Gastroesophageal sphincter (tissue), 4 donors: ENCODE data around the gene NOL4L. TPM values are rescaled to one million over a fixed set of nuclear protein-coding genes. Genes with fewer than 3 reads are reported as not detected.

Experiments used
- ATAC-seq: fragments of 150-250 bp; one replicate; pipeline ENCODE4 v1.9.1; 2016; ENCODE audit warnings: mild to moderate bottlenecking, moderate library complexity
- H3K27ac ChIP-seq, 4 donors: fragments of 200-600 bp; sonication (generic) in 3 of 4; 1 replicate in 3 of 4; 2 replicates in 1 of 4; pipeline ENCODE4 v1.5.1; 2016 to 2019
- H3K27me3 ChIP-seq: fragments of 200-600 bp; sonication (generic); one replicate; pipeline ENCODE4 v1.5.1; 2019
- H3K36me3 ChIP-seq, 2 donors: fragments of 200-600 bp; sonication (generic); one replicate each; pipeline ENCODE4 v1.5.1; 2019; ENCODE audit warnings: control low read depth in 1 of 2
- H3K4me1 ChIP-seq, 3 donors: fragments of 200-600 bp; sonication (generic); 1 replicate in 2 of 3; 2 replicates in 1 of 3; pipeline ENCODE4 v1.5.1; 2016 to 2019; ENCODE audit warnings: control low read depth in 2 of 3
- H3K4me3 ChIP-seq, 2 donors: fragments of 200-600 bp; sonication (generic); one replicate each; pipeline ENCODE4 v1.5.1; 2019; ENCODE audit warnings: mild to moderate bottlenecking in 1 of 2, moderate library complexity in 1 of 2
- H3K9me3 ChIP-seq, 3 donors: fragments of 200-600 bp; sonication (generic); one replicate each; pipeline ENCODE4 v1.5.1; 2017 to 2019; ENCODE audit warnings: control low read depth in 2 of 3
- EP300 ChIP-seq: sonication (generic); formaldehyde crosslinking; IDR thresholded peaks from one replicate; pipeline ENCODE4 v1.6.1; 2017; ENCODE audit warnings: antibody characterized with exemption, mild to moderate bottlenecking
- POLR2A ChIP-seq, 2 donors: fragments of 450-650 bp; IDR thresholded peaks; one replicate each; pipeline ENCODE4 v1.6.1; 2017; ENCODE audit warnings: antibody characterized with exemption in 2 of 2, mild to moderate bottlenecking in 2 of 2, moderate library complexity in 1 of 2
- POLR2AphosphoS5 ChIP-seq: sonication (generic); formaldehyde crosslinking; IDR thresholded peaks from one replicate; pipeline ENCODE4 v1.6.1; 2017; ENCODE audit warnings: antibody characterized with exemption
- WGBS, 2 donors: methylation state at CpG; one replicate each; pipeline ENCODE4 v1.1.5; 2018; ENCODE audit warnings: low coverage in 1 of 2; 5-methylcytosine and 5-hydroxymethylcytosine counted together
- total RNA-seq, 4 donors: library from RNA; depleted of rRNA; stranded (reverse); fragments of >200 nt; gene quantifications; one replicate each; pipeline ENCODE4 v1.1.0, GENCODE V29; 2016
- TF ChIP-seq, protein P1 (sequence below), 4 experiments: fragments of 200-600 bp in 2 of 4; fragments of 450-650 bp in 2 of 4; sonication (generic) in 1 of 4; IDR thresholded peaks; one replicate each; pipeline ENCODE4 v1.5.1; 2017 to 2019; ENCODE audit warnings: antibody characterized with exemption in 4 of 4, mild to moderate bottlenecking in 2 of 4, moderate library complexity in 2 of 4

The NOL4L gene
- total RNA-seq, 4 donors from 2014 or later: 9.0 to 14.7 (median 10.8) TPM

DNA sequence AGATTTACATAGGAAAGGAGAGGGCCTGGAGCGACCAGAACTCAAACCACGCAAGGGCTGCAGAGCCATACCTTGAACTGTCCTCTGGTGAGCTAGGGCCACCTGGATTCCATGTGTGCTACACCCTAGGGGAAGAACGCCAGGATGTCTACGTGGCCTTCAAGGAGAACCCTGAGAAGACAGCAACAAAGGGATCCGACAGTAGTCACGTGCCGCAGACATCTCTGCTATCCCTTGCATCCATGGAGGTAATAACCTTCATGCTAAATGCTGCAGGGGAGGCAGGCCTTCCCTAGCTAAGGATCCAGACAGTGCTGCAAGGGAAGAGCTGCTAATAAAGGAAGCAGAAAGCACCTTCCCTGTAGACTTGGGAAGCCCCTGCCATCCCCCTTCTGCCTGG lies 52.9 kb downstream of the NOL4L start:
- ATAC-seq: no peak
- Histone ChIP-seq H3K27ac (no peak overlapping the region), H3K36me3 (no peaks in the 10 kb centered on the region), H3K9me3 (no peaks in the 10 kb centered on the region), H3K4me3 (no peak overlapping the region), H3K27me3 (no peaks in the 10 kb centered on the region), H3K4me1 (peaks cover 0 to 23% (median 3%) of the 10 kb centered on the region in 3 donors)
- TF ChIP-seq POLR2A (IDR thresholded peaks at IDR 0.05) (no peak), EP300 (no peak), POLR2AphosphoS5 (no peak)
- TF ChIP-seq, protein P1, sequence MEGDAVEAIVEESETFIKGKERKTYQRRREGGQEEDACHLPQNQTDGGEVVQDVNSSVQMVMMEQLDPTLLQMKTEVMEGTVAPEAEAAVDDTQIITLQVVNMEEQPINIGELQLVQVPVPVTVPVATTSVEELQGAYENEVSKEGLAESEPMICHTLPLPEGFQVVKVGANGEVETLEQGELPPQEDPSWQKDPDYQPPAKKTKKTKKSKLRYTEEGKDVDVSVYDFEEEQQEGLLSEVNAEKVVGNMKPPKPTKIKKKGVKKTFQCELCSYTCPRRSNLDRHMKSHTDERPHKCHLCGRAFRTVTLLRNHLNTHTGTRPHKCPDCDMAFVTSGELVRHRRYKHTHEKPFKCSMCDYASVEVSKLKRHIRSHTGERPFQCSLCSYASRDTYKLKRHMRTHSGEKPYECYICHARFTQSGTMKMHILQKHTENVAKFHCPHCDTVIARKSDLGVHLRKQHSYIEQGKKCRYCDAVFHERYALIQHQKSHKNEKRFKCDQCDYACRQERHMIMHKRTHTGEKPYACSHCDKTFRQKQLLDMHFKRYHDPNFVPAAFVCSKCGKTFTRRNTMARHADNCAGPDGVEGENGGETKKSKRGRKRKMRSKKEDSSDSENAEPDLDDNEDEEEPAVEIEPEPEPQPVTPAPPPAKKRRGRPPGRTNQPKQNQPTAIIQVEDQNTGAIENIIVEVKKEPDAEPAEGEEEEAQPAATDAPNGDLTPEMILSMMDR (IDR thresholded peaks at IDR 0.05): no peak
- 96 to 100% methylated on average over 2 to 6 of the region's 7 CpGs for WGBS, 2 donors

DNA sequence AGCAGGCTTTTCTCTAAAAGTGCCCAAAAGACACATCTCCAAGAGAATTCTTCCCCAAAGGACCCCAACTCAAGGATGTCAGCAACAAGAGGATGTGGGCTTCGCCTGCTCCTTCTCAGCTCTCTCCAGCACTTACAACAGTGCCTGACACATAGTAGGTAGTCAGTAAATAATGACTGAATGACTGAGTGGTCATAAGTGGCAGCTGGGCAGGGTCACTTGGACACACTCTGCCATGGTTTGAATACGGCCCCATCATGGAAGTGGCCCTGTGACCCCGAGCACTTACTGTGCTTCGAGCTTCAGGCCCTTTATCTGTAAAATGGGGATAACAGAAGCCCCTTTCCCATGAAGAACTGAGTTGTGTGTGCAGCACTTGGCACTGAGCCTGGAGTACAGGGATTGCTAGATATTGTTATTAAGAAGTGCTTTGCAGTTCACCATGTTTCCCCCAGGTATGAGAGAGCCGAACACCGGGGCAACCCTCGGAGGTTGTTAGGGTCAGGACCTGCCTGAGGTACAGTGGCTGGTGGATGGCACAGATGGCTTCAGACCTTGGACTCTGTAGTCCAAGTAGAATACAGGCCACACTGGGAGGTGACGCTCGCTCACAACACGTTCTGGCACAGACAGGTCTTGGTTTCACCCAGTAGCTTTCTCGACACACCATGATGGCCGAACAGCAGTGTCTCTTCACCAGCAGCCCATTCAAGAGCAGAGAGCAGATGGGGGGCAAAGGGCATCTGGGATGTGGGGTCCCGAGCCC lies 56.0 kb downstream of the NOL4L start:
- no peaks in the 10 kb centered on the region for H3K36me3 ChIP-seq
- no peak for ATAC-seq
- no peak for TF ChIP-seq POLR2AphosphoS5
- no peak for TF ChIP-seq POLR2A (IDR thresholded peaks at IDR 0.05)
- TF ChIP-seq EP300: no peak
- TF ChIP-seq, protein P1 (IDR thresholded peaks at IDR 0.05): no peak
- no peak overlapping the region for H3K4me3 ChIP-seq
- H3K27ac ChIP-seq: no peak overlapping the region
- H3K4me1 ChIP-seq: peaks cover 0 to 26% (median 0%) of the 10 kb centered on the region in 3 donors
- H3K27me3 ChIP-seq: no peaks in the 10 kb centered on the region
- WGBS, 2 donors: 92 to 100% methylated on average over 1 to 4 of the region's 13 CpGs
- no peaks in the 10 kb centered on the region for H3K9me3 ChIP-seq

DNA sequence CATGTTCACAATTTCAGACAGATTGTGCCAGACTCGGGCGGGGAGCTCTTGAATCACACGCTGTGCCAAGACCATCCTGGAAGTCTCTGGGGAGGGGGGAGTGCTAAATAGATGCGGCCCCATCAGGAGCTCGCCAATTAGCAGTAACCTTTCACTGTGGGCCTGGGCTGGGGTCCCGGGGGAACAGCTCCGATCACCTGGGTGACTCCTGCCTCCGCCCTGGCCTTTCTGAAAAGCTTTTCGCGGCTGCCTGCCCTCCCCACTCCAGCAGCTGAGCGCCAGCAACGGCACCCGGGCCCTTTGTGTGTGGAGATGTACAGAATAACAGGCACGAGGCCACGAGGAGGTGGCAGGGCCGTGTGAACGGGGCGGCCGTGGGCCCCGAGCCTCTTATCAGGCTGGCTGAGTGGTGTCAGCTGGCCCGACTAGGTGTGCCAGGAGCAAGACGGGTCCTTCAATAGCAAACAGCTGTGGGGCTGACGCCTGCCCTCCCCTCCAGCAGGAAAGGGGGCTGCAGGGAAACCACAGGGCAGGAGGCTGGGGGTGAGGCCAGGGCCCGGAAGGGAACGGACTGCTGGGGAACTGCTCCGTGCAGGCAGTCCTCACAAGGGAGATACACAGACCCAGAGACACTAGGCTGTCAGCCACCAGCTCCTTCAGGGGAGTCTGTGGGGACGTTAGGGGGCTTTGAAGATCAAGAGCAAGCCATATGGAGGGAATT lies 56.8 kb downstream of the NOL4L start:
- H3K4me1 ChIP-seq: peaks cover 0 to 26% (median 0%) of the 10 kb centered on the region in 3 donors
- no peaks in the 10 kb centered on the region for H3K27me3 ChIP-seq
- H3K36me3 ChIP-seq: no peaks in the 10 kb centered on the region
- TF ChIP-seq POLR2AphosphoS5 (no peak), EP300 (no peak), POLR2A (IDR thresholded peaks at IDR 0.05) (no peak)
- TF ChIP-seq, protein P1 (IDR thresholded peaks at IDR 0.05): no peak
- no peak overlapping the region for H3K4me3 ChIP-seq
- no peaks in the 10 kb centered on the region for H3K9me3 ChIP-seq
- H3K27ac ChIP-seq: no peak overlapping the region
- no peak for ATAC-seq
- WGBS, 2 donors: 50 to 72% methylated on average over 2 of the region's 27 CpGs

DNA sequence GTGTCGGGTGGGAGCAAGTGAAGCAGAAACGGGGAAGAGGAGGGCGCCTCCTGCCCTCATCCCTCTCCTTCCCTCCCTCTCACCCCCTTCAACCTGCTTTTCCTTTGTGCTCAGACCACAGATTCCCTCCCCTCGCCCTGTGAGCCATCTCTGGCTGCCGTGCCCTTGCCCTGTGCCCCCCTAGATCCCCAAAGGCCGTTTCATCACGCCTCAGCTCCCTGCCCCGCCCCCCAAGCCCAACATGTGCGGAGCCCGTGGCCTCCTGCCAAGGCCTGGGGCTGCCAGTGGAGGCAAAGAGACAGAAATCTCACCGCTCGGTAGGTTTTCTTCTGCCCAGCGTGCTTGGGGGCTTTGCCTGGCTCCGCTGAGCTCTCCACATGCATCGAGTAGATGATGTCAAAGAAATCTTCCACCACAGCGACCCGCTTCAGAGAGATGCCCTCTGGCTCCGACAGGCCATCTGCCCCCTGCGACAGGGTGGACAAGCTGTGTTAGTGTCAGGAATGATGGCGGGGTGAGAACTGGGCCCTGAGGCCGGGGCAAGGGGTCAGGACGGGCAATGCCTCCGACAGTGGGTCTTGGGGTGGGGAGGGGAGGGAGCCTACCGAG lies 57.6 kb downstream of the NOL4L start:
- no peak for ATAC-seq
- H3K4me3 ChIP-seq: no peak overlapping the region
- H3K27me3 ChIP-seq: no peaks in the 10 kb centered on the region
- 58 to 66% methylated on average over 2 to 10 of the region's 24 CpGs for WGBS, 2 donors
- H3K9me3 ChIP-seq: no peaks in the 10 kb centered on the region
- no peak overlapping the region for H3K27ac ChIP-seq
- H3K36me3 ChIP-seq: no peaks in the 10 kb centered on the region
- peaks cover 0 to 26% (median 0%) of the 10 kb centered on the region in 3 donors for H3K4me1 ChIP-seq
- no peak for TF ChIP-seq EP300
- TF ChIP-seq POLR2A (IDR thresholded peaks at IDR 0.05): no peak
- no peak for TF ChIP-seq POLR2AphosphoS5
- TF ChIP-seq, protein P1 (IDR thresholded peaks at IDR 0.05): no peak
